Activated CD4-positive, alpha-beta T cell treated with anti-CD3 and anti-CD28 coated beads, Interleukin-2, amount 10 ng/mL, durations not matched to agents 24 days and 14 days (primary cell): ENCODE data around the gene SIGLEC8. TPM values are rescaled to one million over a fixed set of nuclear protein-coding genes. Genes with fewer than 3 reads are reported as not detected.
"Not testable (repeated sequence)": the region's sequence is repeated elsewhere in the genome, so short reads cannot be mapped to it uniquely, and the experiment has no call there.

ENCODE experiments used
- DNase-seq: peaks from one replicate; pipeline ENCODE4 v3.0.0; 2022
- H3K27ac Mint-ChIP-seq: one replicate; pipeline ENCODE4 v1.8.0; 2022; ENCODE audit warnings: mild to moderate bottlenecking, mixed read lengths
- H3K27me3 Mint-ChIP-seq: one replicate; pipeline ENCODE4 v1.8.0; 2022; ENCODE audit warnings: mixed read lengths
- H3K36me3 Mint-ChIP-seq: one replicate; pipeline ENCODE4 v1.8.0; 2022; ENCODE audit warnings: low read depth, mild to moderate bottlenecking, mixed read lengths
- H3K4me1 Mint-ChIP-seq: one replicate; pipeline ENCODE4 v1.8.0; 2021; ENCODE audit warnings: mixed read lengths
- H3K4me3 Mint-ChIP-seq: one replicate; pipeline ENCODE4 v1.8.0; 2022; ENCODE audit warnings: mild to moderate bottlenecking, moderate library complexity, mixed read lengths
- H3K9me3 Mint-ChIP-seq: one replicate; pipeline ENCODE4 v1.8.0; 2021; ENCODE audit warnings: mixed read lengths
- intact Hi-C: fragments of 100-400 bp; cut with micrococcal nuclease; formaldehyde crosslinking; loops from one replicate; pipeline ENCODE4 v1.15.1; 2023
- total RNA-seq: library from RNA; stranded (reverse); gene quantifications from 2 replicates; pipeline ENCODE4 v1.2.3, GENCODE V29; 2022

SIGLEC8 gene
- total RNA-seq, 1 donor from 2014 or later: 0.16 TPM

DNA sequence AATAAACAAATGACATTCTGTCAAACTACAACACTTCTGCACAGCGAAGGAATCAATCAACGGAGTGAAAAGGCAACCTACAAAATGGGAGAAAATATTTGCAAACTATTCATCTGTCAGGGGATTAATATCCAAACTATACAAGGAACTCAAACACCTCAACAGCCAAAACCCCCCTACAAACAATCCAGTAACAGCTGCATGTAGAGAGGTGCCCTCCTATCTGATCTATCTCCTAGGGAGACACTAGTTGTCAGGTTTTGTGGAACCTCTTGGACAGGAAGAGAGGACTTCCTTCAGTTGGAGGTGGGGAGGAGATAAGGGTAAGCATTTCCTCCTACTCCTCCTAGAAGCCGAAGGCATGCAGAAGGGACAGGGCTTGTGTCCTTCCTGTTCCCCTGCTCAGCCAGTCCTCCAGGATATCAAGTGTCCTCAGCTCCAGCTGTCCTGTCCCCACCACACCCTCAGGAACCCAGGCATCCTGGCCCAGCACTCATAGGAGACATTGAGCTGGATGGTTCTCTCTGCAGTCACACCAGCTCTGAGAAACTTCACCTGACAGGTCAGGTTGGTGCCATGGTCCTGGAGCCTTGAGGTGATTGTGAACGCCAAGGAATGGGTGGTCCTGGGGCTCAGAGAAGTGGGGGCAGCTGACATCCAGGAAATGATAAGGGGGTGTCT is 9.8 kb upstream of the SIGLEC8 start:
- no peak for DNase-seq
- intact Hi-C loops: no loop called here
- peak overlapping the region; percentile 20 for H3K4me3 Mint-ChIP-seq
- no peak overlapping the region for H3K27ac Mint-ChIP-seq
- no peaks in the 10 kb centered on the region for H3K36me3 Mint-ChIP-seq
- no peaks in the 10 kb centered on the region for H3K9me3 Mint-ChIP-seq
- H3K4me1 Mint-ChIP-seq: peaks cover 44% of the 10 kb centered on the region
- H3K27me3 Mint-ChIP-seq: peaks cover 38% of the 10 kb centered on the region

DNA sequence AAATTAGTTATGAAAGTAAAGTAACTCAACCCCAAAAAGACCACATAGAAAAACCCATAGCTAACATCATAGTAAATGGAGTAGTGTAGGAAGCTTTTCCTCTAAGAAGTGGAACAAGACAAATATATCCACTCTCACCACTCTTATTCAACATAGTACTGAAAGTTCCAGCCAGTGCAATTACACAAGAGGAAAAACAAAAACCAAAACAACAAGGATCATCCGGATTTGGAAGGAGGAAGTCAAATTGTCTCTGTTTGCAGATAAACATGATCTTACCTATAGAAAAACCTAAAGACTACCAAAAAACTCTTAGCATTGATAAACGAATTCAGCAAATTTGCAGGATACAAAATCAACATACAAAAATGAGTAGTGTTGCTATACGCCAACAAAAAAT is 8.5 kb upstream of the SIGLEC8 start:
- Mint-ChIP-seq H3K4me3 (no peak overlapping the region), H3K27ac (no peak overlapping the region), H3K9me3 (no peaks in the 10 kb centered on the region), H3K4me1 (peaks cover 36% of the 10 kb centered on the region), H3K36me3 (no peaks in the 10 kb centered on the region), H3K27me3 (peaks cover 44% of the 10 kb centered on the region)
- intact Hi-C loops: no loop called here
- no peak for DNase-seq

DNA sequence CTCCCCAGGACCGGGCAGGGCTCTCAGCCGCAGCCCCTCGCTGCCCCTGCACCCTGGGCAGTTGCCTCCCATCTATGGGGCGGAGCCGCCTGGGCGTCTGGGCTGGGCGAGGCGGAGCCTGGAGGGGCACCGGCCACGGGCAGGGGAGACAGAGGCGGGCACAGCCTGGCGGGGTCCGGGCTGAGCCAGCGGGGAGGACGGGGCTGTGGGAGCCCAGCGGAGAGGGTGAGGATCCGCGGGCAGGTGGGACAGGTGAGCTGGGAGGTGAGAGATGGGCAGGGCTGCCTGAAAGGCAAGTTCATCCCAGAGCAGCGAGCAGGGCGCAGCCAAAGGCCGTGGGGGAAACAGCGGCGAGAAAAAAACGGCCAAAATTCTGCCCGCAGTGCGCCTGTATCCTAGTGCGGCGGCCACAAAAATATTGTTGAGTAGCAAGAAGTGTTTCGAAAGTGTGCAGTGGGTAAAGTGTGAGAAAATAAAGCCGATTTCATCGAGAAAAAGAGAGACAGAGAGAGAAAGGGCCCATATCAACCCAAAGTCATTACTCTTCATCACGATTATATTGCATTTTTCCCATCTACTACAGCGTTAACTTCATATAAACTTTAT is 5.8 kb upstream of the SIGLEC8 start:
- H3K36me3 Mint-ChIP-seq, DNase-seq, intact Hi-C loops, H3K9me3 Mint-ChIP-seq: not testable (repeated sequence)
- Mint-ChIP-seq H3K27ac (peak overlapping the region; percentile 72), H3K4me1 (peaks cover 35% of the 10 kb centered on the region), H3K4me3 (peak overlapping the region; percentile 47), H3K27me3 (peaks cover 53% of the 10 kb centered on the region)

DNA sequence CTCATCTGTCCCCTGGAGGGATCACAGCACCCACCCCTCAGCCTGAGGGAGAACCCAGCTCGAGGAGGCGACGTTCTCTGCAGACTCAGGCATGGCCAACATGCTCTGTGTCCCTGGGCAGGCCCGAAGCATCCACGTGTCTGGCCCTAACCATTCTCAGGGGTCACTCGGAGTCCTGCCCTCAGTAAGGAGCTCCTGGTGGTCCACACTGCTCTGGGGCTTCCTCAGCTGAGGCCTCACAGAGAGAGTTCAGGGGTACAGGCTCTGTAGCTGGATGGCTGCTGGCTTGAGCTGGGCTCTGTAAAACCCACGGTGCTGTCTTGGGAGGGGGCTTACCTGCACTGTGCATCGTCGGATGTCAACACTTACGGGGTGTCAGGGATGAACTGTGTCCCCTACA is 4.4 kb upstream of the SIGLEC8 start:
- no peaks in the 10 kb centered on the region for H3K36me3 Mint-ChIP-seq
- no peaks in the 10 kb centered on the region for H3K9me3 Mint-ChIP-seq
- intact Hi-C loops: no loop called here
- no peak overlapping the region for H3K4me3 Mint-ChIP-seq
- H3K27ac Mint-ChIP-seq: no peak overlapping the region
- DNase-seq: no peak
- H3K4me1 Mint-ChIP-seq: peaks cover 23% of the 10 kb centered on the region
- peaks cover 51% of the 10 kb centered on the region for H3K27me3 Mint-ChIP-seq

DNA sequence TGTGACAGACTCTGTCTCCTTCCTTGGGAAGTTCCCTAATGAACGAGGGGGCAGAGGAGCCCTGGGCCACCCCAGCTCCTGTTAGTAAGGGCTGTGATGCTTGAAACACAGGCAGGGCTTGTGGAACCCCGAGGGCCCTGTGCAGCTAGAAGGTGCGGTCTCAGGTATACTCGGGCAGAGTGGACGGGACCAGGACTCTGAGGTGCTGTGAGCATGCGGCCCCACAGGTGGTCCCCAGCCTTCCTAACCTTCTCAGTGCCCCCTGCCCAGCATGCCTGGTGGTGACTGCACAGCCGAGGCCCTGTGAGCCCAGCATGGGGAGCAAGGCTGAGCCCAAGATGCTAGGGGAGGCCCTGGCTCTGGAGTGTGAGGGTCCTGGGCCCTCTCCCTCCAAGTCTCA is 4.0 kb upstream of the SIGLEC8 start:
- no peaks in the 10 kb centered on the region for H3K36me3 Mint-ChIP-seq
- H3K4me1 Mint-ChIP-seq: peaks cover 21% of the 10 kb centered on the region
- H3K4me3 Mint-ChIP-seq: no peak overlapping the region
- H3K9me3 Mint-ChIP-seq: no peaks in the 10 kb centered on the region
- no peak overlapping the region for H3K27ac Mint-ChIP-seq
- intact Hi-C loops: no loop called here
- no peak for DNase-seq
- H3K27me3 Mint-ChIP-seq: peaks cover 48% of the 10 kb centered on the region

DNA sequence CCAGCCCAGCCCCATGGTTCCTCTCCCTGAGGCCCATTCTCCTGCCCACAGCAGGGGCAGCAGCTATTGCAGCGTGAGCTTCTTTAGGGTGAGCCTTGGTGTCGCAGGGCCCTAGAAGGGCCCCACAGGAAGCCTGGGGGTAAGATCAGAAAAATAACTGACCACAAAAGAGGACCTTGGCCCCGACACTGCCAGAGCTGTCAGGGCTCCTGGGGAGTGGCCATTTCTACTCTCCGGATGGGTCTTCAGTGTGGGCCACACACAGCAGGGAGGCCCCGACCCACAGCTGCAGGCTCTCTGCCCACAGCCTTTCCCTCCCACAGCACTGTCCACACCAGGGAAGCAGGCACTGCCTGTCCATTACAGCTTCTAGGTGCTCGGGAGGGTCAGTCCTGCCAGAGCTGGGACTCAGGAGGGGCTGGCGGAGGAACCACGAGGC is 3.5 kb upstream of the SIGLEC8 start:
- Mint-ChIP-seq H3K36me3 (no peaks in the 10 kb centered on the region), H3K4me3 (no peak overlapping the region), H3K9me3 (no peaks in the 10 kb centered on the region), H3K27ac (no peak overlapping the region), H3K4me1 (peaks cover 17% of the 10 kb centered on the region), H3K27me3 (peaks cover 44% of the 10 kb centered on the region)
- DNase-seq: no peak
- intact Hi-C loops: no loop called here

DNA sequence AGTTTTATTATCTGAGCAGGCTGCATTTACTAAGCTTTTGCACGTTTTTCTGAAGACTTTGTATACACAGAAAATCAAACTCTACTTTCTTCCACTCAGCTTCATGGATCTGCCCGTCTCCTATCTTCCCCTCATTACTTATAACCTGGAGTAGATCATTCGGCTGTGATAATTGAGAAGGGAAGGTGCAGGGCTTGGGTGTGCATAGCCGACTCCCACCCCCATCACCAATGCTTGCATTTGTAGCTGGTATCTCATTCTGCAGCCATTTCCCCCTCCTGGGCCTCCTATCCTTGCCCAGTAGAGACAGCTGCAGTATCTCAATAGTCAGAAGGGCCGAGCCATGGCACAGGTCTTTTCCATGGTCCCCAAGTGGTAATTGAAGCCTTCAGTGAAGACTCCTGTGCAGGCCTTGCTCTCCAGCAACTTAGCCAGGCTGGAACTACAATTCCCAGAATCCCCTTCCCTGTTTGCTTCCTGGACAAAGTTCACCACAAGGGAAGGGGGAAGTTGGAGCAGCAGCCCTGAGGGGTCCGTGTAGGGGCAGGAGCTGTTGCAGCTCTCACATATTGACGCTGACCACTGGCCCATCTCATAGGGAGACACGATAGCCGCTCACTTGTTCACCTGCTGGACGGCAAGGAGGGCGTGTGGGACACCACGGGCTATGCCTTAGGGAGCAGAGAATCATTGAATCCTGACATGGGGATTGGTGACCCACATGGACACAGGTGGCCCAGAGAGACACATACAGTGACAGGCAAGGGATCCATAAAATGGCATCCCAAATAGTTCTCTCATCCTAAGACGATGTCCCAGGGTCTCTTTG is 2.1 kb upstream of the SIGLEC8 start:
- intact Hi-C loops: no loop called here
- no peak overlapping the region for H3K4me3 Mint-ChIP-seq
- DNase-seq: no peak
- no peaks in the 10 kb centered on the region for H3K9me3 Mint-ChIP-seq
- H3K4me1 Mint-ChIP-seq: peaks cover 10% of the 10 kb centered on the region
- H3K36me3 Mint-ChIP-seq: no peaks in the 10 kb centered on the region
- peak overlapping the region; percentile 60 for H3K27ac Mint-ChIP-seq
- peaks cover 35% of the 10 kb centered on the region for H3K27me3 Mint-ChIP-seq

DNA sequence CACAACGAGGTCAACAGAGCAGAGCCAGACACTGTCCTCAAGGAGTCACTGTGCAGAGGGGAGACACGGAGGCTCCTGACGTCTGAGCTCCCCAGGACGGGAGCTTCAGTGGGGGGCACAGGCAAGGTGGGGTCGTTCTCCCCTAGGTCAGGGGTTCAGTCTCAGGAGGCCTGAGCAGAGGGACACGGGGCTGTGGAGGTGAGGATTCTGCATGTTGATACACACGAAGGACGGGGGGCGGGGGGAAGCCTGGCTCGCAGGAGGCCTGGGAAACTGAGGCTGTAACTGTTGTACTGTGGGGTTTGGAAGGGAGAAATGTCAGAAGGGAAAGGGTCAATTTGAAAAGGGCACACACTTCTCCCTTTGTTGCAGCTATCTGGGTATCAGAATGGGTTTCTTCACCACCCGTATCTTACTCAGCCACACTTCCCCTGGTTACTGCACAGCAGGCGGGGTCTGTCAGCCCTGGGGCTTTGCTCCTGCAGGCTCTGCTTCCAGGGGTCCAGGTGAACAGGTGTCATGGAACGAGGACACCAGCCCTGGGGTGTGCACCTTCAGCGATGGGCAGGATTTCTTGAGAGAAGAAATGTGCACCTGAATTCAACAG is 748 bp upstream of the SIGLEC8 start:
- Mint-ChIP-seq H3K9me3 (no peaks in the 10 kb centered on the region), H3K4me1 (peaks cover 7% of the 10 kb centered on the region), H3K27me3 (peaks cover 26% of the 10 kb centered on the region), H3K4me3 (no peak overlapping the region), H3K36me3 (no peaks in the 10 kb centered on the region), H3K27ac (no peak overlapping the region)
- DNase-seq: no peak
- intact Hi-C loops: no loop called here

DNA sequence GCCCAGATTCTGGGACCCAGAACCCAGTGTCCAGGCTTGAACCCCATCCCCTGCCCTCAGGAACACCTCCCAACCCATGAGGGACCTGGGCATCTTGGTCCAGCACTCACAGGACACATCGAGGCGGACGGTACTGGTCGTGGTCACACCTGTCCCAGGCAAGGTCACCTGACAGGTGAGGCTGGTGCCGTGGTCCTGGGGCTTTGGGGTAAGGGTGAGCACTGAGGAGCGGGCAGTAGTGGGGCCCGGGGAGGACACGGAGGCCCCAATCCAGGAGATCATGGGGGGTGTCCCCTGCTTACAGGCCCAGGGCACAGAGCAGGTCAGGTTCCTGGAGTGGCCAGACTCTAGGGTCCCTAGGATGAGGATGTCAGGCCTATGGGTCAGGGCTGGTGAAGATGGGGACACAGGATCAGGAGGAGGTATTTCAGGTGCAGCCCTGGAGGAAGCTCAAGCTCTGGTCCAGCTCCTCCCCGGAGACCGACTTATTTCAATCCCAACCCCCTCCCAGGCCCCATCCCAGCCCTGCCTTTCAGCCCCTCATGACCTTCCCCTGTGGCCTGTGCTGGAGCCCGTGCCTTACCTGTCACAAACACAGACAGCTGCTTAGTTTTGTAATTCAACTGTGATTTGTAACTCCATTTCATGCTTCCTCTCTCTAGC is 772 bp downstream of the SIGLEC8 start:
- Mint-ChIP-seq H3K9me3 (no peaks in the 10 kb centered on the region), H3K4me1 (peaks cover 3% of the 10 kb centered on the region), H3K27ac (no peak overlapping the region), H3K36me3 (no peaks in the 10 kb centered on the region), H3K4me3 (no peak overlapping the region), H3K27me3 (peaks cover 19% of the 10 kb centered on the region)
- intact Hi-C loops: no loop called here
- DNase-seq: no peak

DNA sequence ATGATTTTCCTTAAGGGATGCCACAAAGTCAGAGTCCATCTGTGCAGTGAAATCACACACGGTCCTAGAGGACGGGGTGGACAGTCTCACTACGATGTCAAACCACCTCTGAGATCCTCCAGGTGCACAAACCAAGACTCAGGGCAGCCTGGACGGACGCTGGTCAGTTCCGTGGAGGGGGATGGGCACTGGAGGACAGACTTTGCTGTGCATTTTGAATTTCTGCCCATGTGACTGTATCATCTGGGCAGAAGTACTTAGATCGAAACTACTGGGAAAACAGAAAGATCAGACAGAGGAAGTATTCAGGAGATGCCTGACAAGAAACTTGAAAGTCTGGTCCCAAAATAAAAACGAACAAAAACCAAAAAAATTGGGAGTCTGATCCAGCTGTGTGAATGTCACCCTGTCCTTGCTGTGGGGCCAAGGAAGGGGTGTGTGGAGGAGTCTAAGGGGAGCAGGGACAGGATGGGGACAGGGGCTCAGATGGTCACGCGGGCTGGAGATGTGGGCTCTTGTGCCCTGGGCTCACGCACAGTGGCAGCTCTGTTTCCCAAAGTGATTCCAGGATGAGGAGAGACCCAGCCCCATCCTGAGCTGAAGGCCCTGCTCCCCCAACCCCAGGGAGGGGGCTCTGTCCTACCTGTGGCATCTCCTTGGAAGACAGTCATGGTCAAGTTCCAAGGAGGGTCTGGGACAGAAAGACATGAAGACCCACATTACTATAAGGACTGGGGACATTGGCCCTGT is 1.5 kb downstream of the SIGLEC8 start:
- H3K4me3 Mint-ChIP-seq: no peak overlapping the region
- H3K36me3 Mint-ChIP-seq: no peaks in the 10 kb centered on the region
- no peak overlapping the region for H3K27ac Mint-ChIP-seq
- intact Hi-C loops: no loop called here
- H3K27me3 Mint-ChIP-seq: peaks cover 18% of the 10 kb centered on the region
- peaks cover 3% of the 10 kb centered on the region for H3K9me3 Mint-ChIP-seq
- H3K4me1 Mint-ChIP-seq: peaks cover 6% of the 10 kb centered on the region
- no peak for DNase-seq

DNA sequence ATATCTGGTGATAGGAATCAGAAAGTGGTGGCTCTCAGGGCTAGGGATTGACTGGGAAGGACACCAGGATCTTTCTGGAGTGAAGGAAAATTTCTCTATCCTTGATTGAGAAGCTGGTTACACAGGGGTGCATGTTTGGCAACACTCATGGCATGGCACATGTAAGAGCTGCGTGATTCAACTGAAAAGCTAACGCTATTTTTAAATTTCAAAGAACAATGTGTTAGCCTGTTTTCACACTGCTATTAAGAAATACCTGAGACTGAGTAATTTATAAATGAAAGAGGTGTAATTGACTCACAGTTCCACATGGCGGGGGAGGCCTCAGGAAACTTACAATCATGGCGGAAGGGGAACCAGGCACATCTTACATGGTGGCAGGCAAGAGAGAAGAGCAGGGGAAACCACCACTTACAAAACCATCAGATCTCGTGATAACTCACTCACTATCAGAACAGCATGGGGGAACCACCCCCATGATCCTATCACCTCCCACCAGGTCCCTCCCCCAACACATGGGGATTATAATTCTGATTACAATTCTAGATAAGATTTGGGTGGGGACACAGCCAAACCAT is 7.4 kb downstream of the SIGLEC8 start:
- peaks cover 8% of the 10 kb centered on the region for H3K27me3 Mint-ChIP-seq
- intact Hi-C loops: no loop called here
- peak overlapping the region; percentile 82 for H3K27ac Mint-ChIP-seq
- peaks cover 28% of the 10 kb centered on the region for H3K9me3 Mint-ChIP-seq
- peaks cover 31% of the 10 kb centered on the region for H3K4me1 Mint-ChIP-seq
- peaks cover 19% of the 10 kb centered on the region for H3K36me3 Mint-ChIP-seq
- DNase-seq: no peak
- H3K4me3 Mint-ChIP-seq: no peak overlapping the region

DNA sequence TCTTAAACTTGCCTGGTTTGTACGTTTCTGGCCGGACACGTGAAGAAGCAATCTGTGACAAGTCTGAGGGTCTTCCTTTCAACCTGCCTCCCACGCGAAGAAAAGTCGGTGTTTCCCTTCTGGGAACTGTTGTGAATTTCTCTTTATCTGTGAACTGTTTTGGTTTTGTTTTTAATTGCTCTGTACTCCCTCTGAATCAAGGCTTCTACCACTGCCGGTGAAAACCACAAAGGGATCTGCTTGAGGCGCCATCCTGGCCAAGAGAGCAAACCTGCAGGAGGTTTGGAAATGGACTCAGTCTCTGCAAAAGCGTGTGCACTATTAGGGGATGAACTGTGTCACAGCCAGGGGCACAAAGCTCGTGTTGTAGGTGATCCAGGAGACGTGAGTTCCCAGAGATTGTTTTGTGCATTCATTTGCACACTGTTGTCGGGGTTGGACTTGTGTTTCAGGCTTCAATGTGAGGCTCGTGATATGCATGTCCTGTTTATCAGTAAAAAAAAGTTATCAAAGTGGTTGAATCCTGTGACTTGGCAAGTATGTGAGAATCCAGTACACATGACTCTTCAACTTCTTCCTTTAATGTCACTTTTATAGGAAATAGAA is 9.7 kb downstream of the SIGLEC8 start:
- Mint-ChIP-seq H3K36me3 (peaks cover 21% of the 10 kb centered on the region), H3K27me3 (peaks cover 11% of the 10 kb centered on the region), H3K27ac (peak overlapping the region; percentile 89), H3K9me3 (peaks cover 38% of the 10 kb centered on the region), H3K4me1 (peaks cover 37% of the 10 kb centered on the region), H3K4me3 (peak overlapping the region; percentile 71)
- intact Hi-C loops: loop anchor here (1.0 to 2.0 kb wide), 4 partner anchors 8 to 334 kb away; no protein-coding TSS in a partner anchor
- DNase-seq: peak; percentile 80
